Naive thymus-derived CD8-positive, alpha-beta T cell (primary cell): ENCODE data around the gene SEC24C. TPM values are rescaled to one million over a fixed set of nuclear protein-coding genes. Genes with fewer than 3 reads are reported as not detected.
A peak's percentile ranks its signal among the peaks of the same experiment; 100 is the strongest.

ENCODE experiments used
- ATAC-seq, 2 donors: fragments of 150-1000 bp; cut with Tn5 transposase in 1 of 2; sonication (Bioruptor Pico), chemical (Tn5 transposase) in 1 of 2; 1 replicate in 1 of 2; 2 replicates in 1 of 2; pipeline ENCODE4 v1.10.0; 2021; ENCODE audit warnings: mild to moderate bottlenecking in 2 of 2, moderate library complexity in 2 of 2
- POLR2A ChIA-PET: fragments of 350-600 bp; sonication (Branson Sonifier 250); formaldehyde crosslinking; loops from one replicate; lab custom pipeline; 2021; ENCODE audit warnings: antibody characterized with exemption; lab: Charles Lee
- DNase-seq, 10 donors: peaks; one replicate each; pipeline versions ENCODE4 v3.0.0 to v3.0.0-alpha.2; 2020 to 2022
- H3K27ac Mint-ChIP-seq, 10 donors: one replicate each; pipeline ENCODE4 v1.8.0; 2020 to 2022; ENCODE audit warnings: mild to moderate bottlenecking in 10 of 10, mixed read lengths in 10 of 10, moderate library complexity in 4 of 10, inconsistent platforms in 1 of 10
- H3K27me3 Mint-ChIP-seq, 5 donors: one replicate each; pipeline ENCODE4 v1.8.0; 2021 to 2022; ENCODE audit warnings: mixed read lengths in 5 of 5
- H3K36me3 Mint-ChIP-seq, 3 donors: one replicate each; pipeline ENCODE4 v1.8.0; 2020 to 2022; ENCODE audit warnings: mixed read lengths in 3 of 3, mild to moderate bottlenecking in 2 of 3, inconsistent platforms in 1 of 3
- H3K4me1 Mint-ChIP-seq, 4 donors: one replicate each; pipeline ENCODE4 v1.8.0; 2021 to 2022; ENCODE audit warnings: mixed read lengths in 4 of 4
- H3K4me3 Mint-ChIP-seq, 10 donors: one replicate each; pipeline ENCODE4 v1.8.0; 2020 to 2022; ENCODE audit warnings: mild to moderate bottlenecking in 10 of 10, mixed read lengths in 10 of 10, moderate library complexity in 6 of 10, inconsistent platforms in 1 of 10
- H3K9me3 Mint-ChIP-seq, 9 donors: one replicate each; pipeline ENCODE4 v1.8.0; 2020 to 2022; ENCODE audit warnings: mixed read lengths in 9 of 9, mild to moderate bottlenecking in 3 of 9, inconsistent platforms in 1 of 9, moderate library complexity in 1 of 9
- polyA plus RNA-seq, 3 donors: library from polyadenylated mRNA; unstranded; fragments of 300-500 nt; fragmentation: Illumina TruSeq; gene quantifications; one replicate each; pipeline ENCODE4 v1.2.3, GENCODE V29; 2021
- total RNA-seq, 8 experiments: library from RNA in 2 of 8; stranded (reverse) in 2 of 8; gene quantifications; one replicate each; pipeline ENCODE4 v1.2.3 and lab custom pipeline; 2021 to 2026

The SEC24C gene
- total and polyA plus RNA-seq, 5 experiments from 2014 or later: 18.9 to 72.7 (median 33.5) TPM

DNA sequence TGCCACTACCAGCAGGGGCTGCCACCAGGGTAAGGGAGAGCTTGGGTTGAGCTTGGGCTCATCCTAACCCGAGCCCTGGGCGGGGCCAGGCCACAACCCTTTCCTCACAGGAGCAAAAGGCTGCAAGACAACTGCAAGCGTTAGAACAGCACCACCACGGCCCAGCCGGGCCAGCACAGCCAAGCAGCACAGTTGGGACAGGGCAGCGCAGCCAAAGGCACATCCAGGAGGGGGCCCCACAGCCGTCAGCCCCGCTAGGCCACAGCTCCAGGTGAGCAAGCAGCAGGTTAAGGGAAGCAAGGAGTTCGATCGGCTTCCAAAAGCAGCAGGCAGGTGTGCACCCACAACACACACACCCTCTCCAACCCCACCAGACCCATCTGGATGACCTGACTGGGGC, 74.2 kb downstream of the SEC24C start:
- Mint-ChIP-seq H3K4me3 (no peak overlapping the region), H3K36me3 (peaks cover 0 to 56% (median 5%) of the 10 kb centered on the region in 3 donors), H3K27me3 (no peaks in the 10 kb centered on the region), H3K27ac (peak overlapping the region in 2 of 10 donors; percentile 65 to 69), H3K4me1 (peaks cover 0 to 3% (median 2%) of the 10 kb centered on the region in 4 donors), H3K9me3 (peaks cover 0 to 2% (median 0%) of the 10 kb centered on the region in 9 donors)
- ATAC-seq: no peak
- DNase-seq: peak in 1 of 10 donors; percentile 23
- POLR2A ChIA-PET: interaction anchor here (1.0 to 1.4 kb wide), 2 partner anchors 9 to 37 kb away, joined by 3 read pairs; partner anchors contain the start of gene CHCHD1

DNA sequence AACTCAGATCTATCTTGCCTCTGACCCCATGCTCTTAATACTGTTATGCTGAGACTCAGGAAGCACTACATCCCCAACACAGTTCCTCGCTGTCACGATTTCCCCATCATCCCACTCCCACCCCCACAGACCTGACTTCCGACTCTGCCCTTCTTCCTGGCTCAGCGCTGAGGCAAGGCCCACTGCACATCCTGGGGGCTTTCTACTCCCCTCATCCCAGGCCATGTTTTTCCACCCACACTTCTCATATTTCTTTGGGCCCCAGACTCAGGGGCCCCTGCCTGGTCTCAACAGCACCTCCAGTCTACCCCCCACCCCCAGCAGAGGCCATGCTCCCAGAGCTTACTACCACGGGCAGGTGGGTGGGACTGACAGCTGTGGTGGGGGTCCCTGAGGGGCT, 74.9 kb downstream of the SEC24C start:
- Mint-ChIP-seq H3K4me1 (peaks cover 0 to 3% (median 2%) of the 10 kb centered on the region in 4 donors), H3K27ac (peak overlapping the region in 4 of 10 donors; percentile 15 to 48 (median 34)), H3K9me3 (no peaks in the 10 kb centered on the region), H3K27me3 (no peaks in the 10 kb centered on the region), H3K36me3 (peaks cover 0 to 59% (median 3%) of the 10 kb centered on the region in 3 donors), H3K4me3 (peak overlapping the region in 1 of 10 donors; percentile 33)
- ATAC-seq (no peak), DNase-seq (peak in 1 of 10 donors; percentile 37)
- POLR2A ChIA-PET: interaction anchor here (1.0 to 1.4 kb wide), 2 partner anchors 8 to 37 kb away, joined by 3 read pairs; partner anchors contain the start of gene CHCHD1

DNA sequence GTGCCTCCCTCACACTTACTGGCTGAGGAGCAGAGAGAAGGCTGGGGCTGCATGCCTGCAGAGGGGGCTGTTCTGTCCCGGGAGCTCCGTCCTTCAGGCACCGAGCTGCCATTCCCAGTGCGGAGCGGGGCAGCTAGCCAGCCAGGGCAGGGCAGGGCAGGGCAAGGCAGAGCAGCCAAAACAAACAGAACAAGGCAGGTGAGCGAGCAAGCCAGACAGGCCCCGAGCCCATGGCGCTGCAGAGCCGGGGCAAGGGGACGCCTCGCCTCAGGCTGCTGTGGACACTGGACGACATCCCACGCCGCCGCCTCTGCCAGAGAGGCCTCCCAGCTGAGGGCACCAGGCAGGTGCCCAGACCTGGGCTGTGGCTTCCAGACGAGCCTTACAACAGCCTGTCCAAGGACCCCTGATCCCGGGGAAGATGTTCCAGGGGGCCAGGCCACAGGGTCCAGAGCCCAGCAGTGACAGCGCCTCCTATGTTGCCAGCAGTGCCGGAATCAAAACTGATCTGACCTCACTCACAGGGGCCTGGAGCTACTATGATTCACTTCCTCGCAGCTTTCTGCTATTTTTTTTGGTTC, 75.4 kb downstream of the SEC24C start:
- Mint-ChIP-seq H3K27ac (peak overlapping the region in 3 of 10 donors; percentile 15 to 48 (median 27)), H3K4me1 (peaks cover 0 to 3% (median 2%) of the 10 kb centered on the region in 4 donors), H3K36me3 (peaks cover 0 to 63% (median 3%) of the 10 kb centered on the region in 3 donors)

More for the DNA sequence above, 75.4 kb downstream of the SEC24C start:
- peak in 1 of 10 donors; percentile 51 for DNase-seq
- ATAC-seq: no peak
- Mint-ChIP-seq H3K27me3 (no peaks in the 10 kb centered on the region), H3K4me3 (no peak overlapping the region), H3K9me3 (no peaks in the 10 kb centered on the region)
- POLR2A ChIA-PET: no interaction called here

Other genes starting within 250 kb of the SEC24C start
- gene PPP3CB, start 248.3 kb upstream of the SEC24C start, total RNA-seq: 10 to 100 TPM; 33.9 to 35.0 TPM
- 1 to 10 TPM; 5.0 to 5.8 (median 5.8) TPM for gene PPP3CB, start 248.3 kb upstream of the SEC24C start, polyA plus RNA-seq
- 1 to 10 TPM; 5.4 to 7.3 TPM for gene USP54, start 153.0 kb upstream of the SEC24C start, total RNA-seq
- 1 to 10 TPM in 1 of 3 donors, under 1 TPM in 2; 0.71 to 1.7 (median 0.99) TPM for gene USP54, start 153.0 kb upstream of the SEC24C start, polyA plus RNA-seq
- not detected for gene MYOZ1, start 102.9 kb upstream of the SEC24C start, total RNA-seq
- not detected for gene MYOZ1, start 102.9 kb upstream of the SEC24C start, polyA plus RNA-seq
- not detected for gene SYNPO2L, start 88.3 kb upstream of the SEC24C start, total RNA-seq
- not detected for gene SYNPO2L, start 88.3 kb upstream of the SEC24C start, polyA plus RNA-seq
- gene AGAP5, start 46.3 kb upstream of the SEC24C start, total RNA-seq: 10 to 100 TPM; 10.5 to 13.2 TPM
- gene AGAP5, start 46.3 kb upstream of the SEC24C start, polyA plus RNA-seq: under 1 TPM in 2 of 3 donors, not detected in 1; 0.19 to 0.30 TPM
- gene CHCHD1, start 37.7 kb downstream of the SEC24C start, total RNA-seq: 10 to 100 TPM; 19.9 to 22.1 TPM
- 10 to 100 TPM; 32.2 to 44.6 (median 37.9) TPM for gene CHCHD1, start 37.7 kb downstream of the SEC24C start, polyA plus RNA-seq
- gene ZSWIM8, start 41.2 kb downstream of the SEC24C start, total RNA-seq: 10 to 100 TPM; 79.0 to 79.9 TPM
- gene ZSWIM8, start 41.2 kb downstream of the SEC24C start, polyA plus RNA-seq: 10 to 100 TPM; 12.3 to 18.5 (median 13.4) TPM
- gene NDST2, start 67.2 kb downstream of the SEC24C start, total RNA-seq: 100 to 1,000 TPM; 101 to 112 TPM
- gene NDST2, start 67.2 kb downstream of the SEC24C start, polyA plus RNA-seq: 10 to 100 TPM; 13.4 to 34.3 (median 24.5) TPM
- 10 to 100 TPM; 60.4 to 61.7 TPM for gene CAMK2G, start 130.2 kb downstream of the SEC24C start, total RNA-seq
- 1 to 10 TPM; 4.6 to 6.7 (median 5.1) TPM for gene CAMK2G, start 130.2 kb downstream of the SEC24C start, polyA plus RNA-seq
- under 1 TPM; 0.26 to 0.30 TPM for gene PLAU, start 166.8 kb downstream of the SEC24C start, total RNA-seq
- gene PLAU, start 166.8 kb downstream of the SEC24C start, polyA plus RNA-seq: not detected